CD14-positive monocyte (primary cell): ENCODE data around the gene SNX32. TPM values are rescaled to one million over a fixed set of nuclear protein-coding genes. Genes with fewer than 3 reads are reported as not detected.

Experiments
- DNase-seq, 3 donors: peaks; one replicate each; pipeline ENCODE4 v3.0.0-alpha.2; 2011 to 2022
- H2AFZ ChIP-seq: 2 replicates; pipeline ENCODE4 v1.6.0; 2012; ENCODE audit warnings: mild to moderate bottlenecking, low read depth, low read length, inconsistent platforms; ENCODE audit not compliant: insufficient read depth, poor library complexity, severe bottlenecking
- H3K27ac ChIP-seq, 2 donors: 1 replicate in 1 of 2; 2 replicates in 1 of 2; pipeline ENCODE4 v1.5.1; 2012 to 2013; ENCODE audit warnings: low read length in 2 of 2, control low read depth in 1 of 2, inconsistent platforms in 1 of 2, low read depth in 1 of 2, mild to moderate bottlenecking in 1 of 2
- H3K27me3 ChIP-seq, 2 donors: one replicate each; pipeline versions ENCODE4 v1.6.0 to v1.6.1; 2011 to 2013; ENCODE audit warnings: low read length in 2 of 2; ENCODE audit not compliant: control insufficient read depth in 2 of 2, insufficient read depth in 2 of 2
- H3K36me3 ChIP-seq, 2 donors: replicated peaks in 1 of 2; 1 replicate in 1 of 2; 2 replicates in 1 of 2; pipeline versions ENCODE4 v1.5.1 to v1.6.1; 2012 to 2013; ENCODE audit warnings: low read length in 2 of 2, control low read depth in 1 of 2, inconsistent platforms in 1 of 2, mild to moderate bottlenecking in 1 of 2; ENCODE audit not compliant: insufficient read depth in 2 of 2, control insufficient read depth in 1 of 2
- H3K4me1 ChIP-seq, 2 donors: 1 replicate in 1 of 2; 2 replicates in 1 of 2; pipeline versions ENCODE4 v1.5.1 to v1.6.1; 2012 to 2013; ENCODE audit warnings: low read length in 2 of 2, control low read depth in 1 of 2, inconsistent platforms in 1 of 2, mild to moderate bottlenecking in 1 of 2, moderate library complexity in 1 of 2; ENCODE audit not compliant: insufficient read depth in 2 of 2, control insufficient read depth in 1 of 2
- H3K4me2 ChIP-seq: replicated peaks from 2 replicates; pipeline ENCODE3; 2012; ENCODE audit warnings: low read length, moderate library complexity, mild to moderate bottlenecking; ENCODE audit not compliant: poor library complexity, severe bottlenecking; ENCODE audit errors: extremely low read depth
- H3K4me3 ChIP-seq, 3 experiments: fragments of 200-600 bp in 1 of 3; sonication (generic) in 1 of 3; replicated peaks in 1 of 3; 1 replicate in 2 of 3; 2 replicates in 1 of 3; pipeline ENCODE4 v1.5.1; 2011 to 2013; ENCODE audit warnings: low read length in 3 of 3, mild to moderate bottlenecking in 3 of 3, control low read depth in 2 of 3, low read depth in 2 of 3, inconsistent platforms in 1 of 3, moderate library complexity in 1 of 3
- H3K79me2 ChIP-seq: 2 replicates; pipeline ENCODE4 v1.6.0; 2012; ENCODE audit warnings: mild to moderate bottlenecking, control low read depth, inconsistent platforms, low read length, moderate library complexity; ENCODE audit not compliant: insufficient read depth
- H3K9ac ChIP-seq: 2 replicates; pipeline ENCODE4 v1.6.0; 2017; ENCODE audit warnings: low read length, mild to moderate bottlenecking; ENCODE audit not compliant: insufficient read depth, poor library complexity, severe bottlenecking
- H3K9me3 ChIP-seq, 2 donors: replicated peaks in 1 of 2; 1 replicate in 1 of 2; 2 replicates in 1 of 2; pipeline versions ENCODE4 v1.5.1 to v1.6.1; 2012 to 2013; ENCODE audit warnings: low read length in 2 of 2, control low read depth in 1 of 2; ENCODE audit not compliant: control insufficient read depth in 1 of 2, insufficient read depth in 1 of 2
- H4K20me1 ChIP-seq: 2 replicates; pipeline ENCODE4 v1.6.0; 2012; ENCODE audit warnings: mild to moderate bottlenecking, low read length, control low read depth, moderate library complexity; ENCODE audit not compliant: insufficient read depth
- H3K27ac Mint-ChIP-seq, 7 donors: one replicate each; pipeline ENCODE4 v1.8.0; 2020; ENCODE audit warnings: mild to moderate bottlenecking in 7 of 7, mixed read lengths in 7 of 7, moderate library complexity in 6 of 7, inconsistent platforms in 2 of 7
- H3K27me3 Mint-ChIP-seq, 3 donors: one replicate each; pipeline ENCODE4 v1.8.0; 2021 to 2022; ENCODE audit warnings: low read depth in 3 of 3, mild to moderate bottlenecking in 3 of 3, mixed read lengths in 3 of 3, moderate library complexity in 3 of 3, inconsistent platforms in 1 of 3
- H3K36me3 Mint-ChIP-seq, 2 donors: one replicate each; pipeline ENCODE4 v1.8.0; 2020; ENCODE audit warnings: mixed read lengths in 2 of 2, inconsistent platforms in 1 of 2, mild to moderate bottlenecking in 1 of 2
- H3K4me1 Mint-ChIP-seq: one replicate; pipeline ENCODE4 v1.8.0; 2020; ENCODE audit warnings: mild to moderate bottlenecking, mixed read lengths
- H3K4me3 Mint-ChIP-seq, 2 donors: one replicate each; pipeline ENCODE4 v1.8.0; 2020; ENCODE audit warnings: mild to moderate bottlenecking in 2 of 2, mixed read lengths in 2 of 2, moderate library complexity in 1 of 2
- H3K9me3 Mint-ChIP-seq, 7 donors: one replicate each; pipeline ENCODE4 v1.8.0; 2020 to 2022; ENCODE audit warnings: mixed read lengths in 7 of 7, mild to moderate bottlenecking in 6 of 7, moderate library complexity in 6 of 7, inconsistent platforms in 2 of 7
- CTCF ChIP-seq: fragments of 200-600 bp; IDR thresholded peaks from one replicate; pipeline ENCODE4 v1.8.0; 2022; ENCODE audit warnings: antibody characterized with exemption, mild to moderate bottlenecking
- WGBS: methylation state at CpG from one replicate; pipeline ENCODE4 v1.1.5; 2013; ENCODE audit warnings: missing lambda C conversion rate; ENCODE audit not compliant: insufficient coverage; 5-methylcytosine and 5-hydroxymethylcytosine counted together
- intact Hi-C, 2 donors: fragments of 100-400 bp; cut with micrococcal nuclease; formaldehyde crosslinking; loops; one replicate each; pipeline versions ENCODE4 v1.15.0 to v1.15.1; 2023
- polyA plus RNA-seq, 3 donors: library from polyadenylated mRNA; depleted of rRNA in 1 of 3; unstranded in 2 of 3; stranded (reverse) in 1 of 3; fragments of 300-500 nt in 2 of 3; fragments of >200 nt in 1 of 3; fragmentation: Illumina TruSeq in 2 of 3; gene quantifications; 1 replicate in 2 of 3; 2 replicates in 1 of 3; pipeline ENCODE4 v1.2.3, GENCODE V29; 2012 to 2021

SNX32 gene
- polyA plus RNA-seq, 3 donors: 0.07 to 0.40 (median 0.12) TPM

DNA sequence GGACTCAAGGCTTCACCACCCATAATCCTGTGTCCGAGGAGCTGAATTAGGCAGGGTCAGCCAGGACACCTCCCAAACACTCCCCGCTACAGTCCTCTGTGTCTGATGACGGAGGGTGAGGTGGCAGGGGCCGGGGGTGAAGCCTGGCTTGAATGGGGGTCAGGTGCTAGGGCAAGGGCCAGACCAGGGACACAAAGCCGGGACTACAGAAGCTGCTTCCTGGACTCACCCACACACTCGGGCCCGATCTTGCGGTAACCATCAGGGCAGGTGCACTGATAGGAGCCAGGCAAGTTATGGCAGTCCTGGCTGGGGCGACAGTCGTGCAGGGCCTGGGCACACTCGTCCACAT is 36.5 kb downstream of the SNX32 start:
- H2AFZ ChIP-seq: no peak overlapping the region
- Mint-ChIP-seq H3K27ac (peak overlapping the region in 1 of 7 donors; percentile 37), H3K36me3 (peaks cover 15 to 22% of the 10 kb centered on the region in 2 donors), H3K4me1 (peaks cover 34% of the 10 kb centered on the region), H3K4me3 (peak overlapping the region in 1 of 2 donors; percentile 26), H3K9me3 (peaks cover 0 to 4% (median 0%) of the 10 kb centered on the region in 7 donors), H3K27me3 (peaks cover 6 to 32% (median 29%) of the 10 kb centered on the region in 3 donors)
- H3K9me3 ChIP-seq: no peaks in the 10 kb centered on the region
- H4K20me1 ChIP-seq: peaks cover 18% of the 10 kb centered on the region
- DNase-seq: no peak
- 26% methylated on average over 8 of the region's 11 CpGs for WGBS
- no peak overlapping the region for H3K9ac ChIP-seq
- H3K79me2 ChIP-seq: no peaks in the 10 kb centered on the region
- H3K27ac ChIP-seq: no peak overlapping the region
- peaks cover 14 to 18% of the 10 kb centered on the region in 2 donors for H3K36me3 ChIP-seq
- no peak for TF ChIP-seq CTCF
- H3K4me1 ChIP-seq: peaks cover 23 to 45% of the 10 kb centered on the region in 2 donors
- H3K27me3 ChIP-seq: no peaks in the 10 kb centered on the region
- no peak overlapping the region for H3K4me3 ChIP-seq
- no peak overlapping the region for H3K4me2 ChIP-seq
- intact Hi-C loops: no loop called here

DNA sequence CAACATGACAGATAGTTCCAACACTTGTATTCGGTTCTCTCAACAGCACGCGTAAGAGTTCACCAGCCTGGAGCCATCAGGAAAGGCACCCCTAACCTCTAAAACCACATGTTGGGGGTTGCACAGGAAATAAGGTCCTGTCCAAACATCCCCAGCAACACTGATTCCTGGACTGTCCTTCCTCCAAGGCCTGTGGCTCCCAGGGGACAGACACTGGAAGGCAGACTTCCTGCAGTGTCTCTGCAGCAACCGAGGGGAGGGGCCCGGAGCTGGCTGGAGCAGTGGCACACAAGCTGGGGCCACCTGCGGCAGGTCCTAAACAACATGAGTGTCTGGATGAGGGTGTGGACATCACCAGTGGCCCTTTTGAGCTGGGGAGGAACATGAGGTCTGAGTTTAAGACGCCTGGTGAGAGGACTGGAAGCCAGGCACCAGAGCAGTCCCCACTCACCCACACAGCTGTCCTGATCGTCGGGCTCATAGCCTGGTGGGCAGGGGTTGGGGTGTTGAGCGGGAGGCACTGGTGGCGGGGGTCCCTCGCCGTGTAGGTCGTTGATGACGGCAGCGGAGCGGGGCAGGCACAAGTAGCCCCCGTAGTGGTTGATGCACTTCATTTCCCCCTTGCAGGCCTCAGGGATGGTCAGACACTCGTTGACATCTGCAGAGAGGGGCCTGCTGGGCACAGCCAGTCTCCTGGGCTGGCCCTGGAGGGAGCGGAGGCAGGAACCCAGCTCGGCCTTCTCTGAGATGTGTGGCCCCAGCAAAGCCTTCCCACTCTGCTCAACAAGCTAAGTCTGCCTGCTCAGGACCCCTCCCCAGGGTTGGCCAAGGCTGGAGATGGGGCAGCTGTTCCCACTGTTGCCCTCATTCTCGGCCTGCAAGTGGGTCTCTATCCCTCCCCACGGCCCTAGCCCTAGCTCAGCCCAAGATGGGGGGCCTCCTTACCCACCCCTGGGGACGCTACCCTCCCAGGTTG is 37.2 kb downstream of the SNX32 start:
- H3K9me3 Mint-ChIP-seq: peaks cover 0 to 4% (median 0%) of the 10 kb centered on the region in 7 donors
- Histone ChIP-seq H3K4me1 (peaks cover 23 to 45% of the 10 kb centered on the region in 2 donors), H3K79me2 (no peaks in the 10 kb centered on the region), H3K9me3 (no peaks in the 10 kb centered on the region), H3K4me3 (no peak overlapping the region), H3K27me3 (no peaks in the 10 kb centered on the region), H2AFZ (no peak overlapping the region), H3K9ac (no peak overlapping the region), H3K4me2 (no peak overlapping the region), H3K27ac (no peak overlapping the region), H3K36me3 (peaks cover 7 to 10% of the 10 kb centered on the region in 2 donors), H4K20me1 (peaks cover 12% of the 10 kb centered on the region)
- DNase-seq: no peak
- WGBS: 39% methylated on average over 14 of the region's 24 CpGs
- intact Hi-C loops: no loop called here
- peak overlapping the region; percentile 26 to 51 for H3K4me3 Mint-ChIP-seq
- H3K27ac Mint-ChIP-seq: peak overlapping the region in 2 of 7 donors; percentile 37 to 73
- H3K4me1 Mint-ChIP-seq: peaks cover 34% of the 10 kb centered on the region
- H3K27me3 Mint-ChIP-seq: peaks cover 6 to 32% (median 29%) of the 10 kb centered on the region in 3 donors
- peaks cover 9 to 15% of the 10 kb centered on the region in 2 donors for H3K36me3 Mint-ChIP-seq
- no peak for TF ChIP-seq CTCF
